ENCODE data around the gene INHBC.
"Not testable (repeated sequence)": the region's sequence is repeated elsewhere in the genome, so short reads cannot be mapped to it uniquely, and the experiment has no call there.

INHBC gene

GRCh38 chr12:57430112-57430930 is 4.3 kb upstream of the INHBC start:
- DNase-seq = no peak

DNA sequence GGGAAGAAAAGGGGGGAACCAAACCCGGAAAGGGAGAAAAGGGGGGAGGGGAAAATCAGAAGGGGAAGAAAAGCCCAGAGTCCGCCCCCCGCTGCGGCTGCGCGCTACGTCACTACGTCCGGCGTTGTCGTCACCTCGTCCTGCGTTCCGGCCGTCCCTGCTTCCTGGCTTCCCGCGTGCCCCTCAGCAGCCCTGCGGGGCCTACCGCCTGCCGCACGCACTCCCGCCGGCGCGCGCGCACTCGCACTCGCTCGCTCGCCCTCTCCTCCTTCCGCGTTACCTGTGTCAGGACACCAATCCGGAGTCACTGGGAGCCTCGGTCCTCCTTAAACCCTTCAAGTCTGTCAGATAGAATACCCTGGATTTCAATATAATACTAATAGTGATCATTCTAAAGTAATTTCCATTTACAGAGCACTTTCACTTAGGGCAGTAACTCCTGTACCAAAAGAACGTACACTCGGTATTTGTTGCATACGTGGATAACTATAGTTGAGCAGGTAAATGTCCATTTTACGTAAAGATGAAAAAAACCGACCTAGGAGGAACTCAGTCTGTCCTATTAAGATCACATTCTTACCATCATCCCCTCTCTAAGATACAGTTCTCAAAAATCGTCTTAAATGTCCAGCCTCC is 3.5 kb upstream of the INHBC start, which contains the start of gene R3HDM2:
Gene R3HDM2 (minus strand): TSS at position 113 of the 636 bp plus-strand sequence. CDS start 120,615 bp downstream, outside the sequence.
- peak; percentile 96 for DNase-seq

GRCh38 chr12:57431654-57432188 is 2.9 kb upstream of the INHBC start:
- DNase-seq = no peak

DNA sequence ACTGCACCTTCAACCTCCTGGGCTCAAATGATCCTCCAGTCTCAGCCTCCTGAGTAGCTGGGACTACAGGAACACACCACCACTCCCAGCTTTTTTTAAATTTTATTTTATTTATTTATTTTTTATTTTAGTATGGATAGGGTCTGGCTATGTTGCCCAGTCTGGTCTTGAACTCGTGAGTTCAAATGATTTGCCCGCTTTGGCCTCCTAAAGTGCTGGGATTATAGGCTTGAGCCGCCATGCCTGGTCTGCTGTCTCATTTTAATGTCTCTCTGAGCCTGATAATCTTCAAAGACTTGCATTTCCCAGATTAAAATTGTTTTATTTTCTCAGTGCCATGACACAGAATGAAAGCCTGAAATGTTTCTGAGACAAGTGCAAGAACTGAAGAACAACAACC is 1.2 kb upstream of the INHBC start:
- no peak for DNase-seq

DNA sequence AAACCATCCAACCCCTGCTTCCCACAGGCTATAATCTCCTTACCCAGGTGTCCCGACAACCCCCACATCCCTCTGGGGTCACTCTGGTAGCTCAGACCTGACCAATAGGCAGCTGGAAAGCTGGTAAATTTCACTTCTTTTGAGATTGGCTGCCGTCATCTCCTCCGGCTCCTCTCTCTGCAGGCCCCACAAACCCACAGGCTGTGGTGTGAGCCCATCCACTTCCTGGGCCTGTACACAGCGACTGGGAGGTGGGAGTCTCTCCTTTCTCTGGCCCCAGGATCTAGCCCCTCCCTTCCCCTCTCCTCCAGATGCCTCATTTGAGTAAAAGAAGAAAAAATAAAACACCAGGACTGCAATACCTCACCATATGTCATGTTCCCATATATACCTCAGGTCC is 709 bp downstream of the INHBC start:
- no peak for DNase-seq

GRCh38 chr12:57438400-57438799 is 3.8 kb downstream of the INHBC start:
- DNase-seq = no peak

DNA sequence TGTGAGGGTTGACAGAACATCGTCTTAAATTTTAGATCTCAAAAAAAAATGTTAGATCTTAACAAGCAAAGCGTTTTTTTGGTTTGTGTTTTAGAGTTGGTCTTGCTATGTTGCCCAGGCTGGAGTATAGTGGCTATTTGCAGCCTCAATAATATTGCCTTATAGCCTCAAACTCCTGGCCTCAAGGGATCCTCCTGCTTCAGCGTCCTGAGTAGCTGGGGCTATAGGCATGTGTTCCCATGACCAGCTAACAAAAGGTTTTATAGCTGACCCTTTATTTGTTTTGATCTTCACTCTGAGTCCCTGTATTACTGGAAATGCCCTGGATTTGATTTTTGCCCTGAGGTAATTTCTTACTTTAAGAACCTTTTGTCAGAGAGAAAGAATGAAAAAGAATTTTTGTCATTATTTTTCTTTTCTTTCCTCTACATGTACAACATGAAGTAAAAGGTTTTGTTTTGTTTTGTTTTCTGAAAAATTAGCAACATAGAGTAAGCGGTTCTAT is 5.2 kb downstream of the INHBC start:
- DNase-seq = no peak

GRCh38 chr12:57441393-57441792 is 6.8 kb downstream of the INHBC start:
- not testable (repeated sequence) for DNase-seq

DNA sequence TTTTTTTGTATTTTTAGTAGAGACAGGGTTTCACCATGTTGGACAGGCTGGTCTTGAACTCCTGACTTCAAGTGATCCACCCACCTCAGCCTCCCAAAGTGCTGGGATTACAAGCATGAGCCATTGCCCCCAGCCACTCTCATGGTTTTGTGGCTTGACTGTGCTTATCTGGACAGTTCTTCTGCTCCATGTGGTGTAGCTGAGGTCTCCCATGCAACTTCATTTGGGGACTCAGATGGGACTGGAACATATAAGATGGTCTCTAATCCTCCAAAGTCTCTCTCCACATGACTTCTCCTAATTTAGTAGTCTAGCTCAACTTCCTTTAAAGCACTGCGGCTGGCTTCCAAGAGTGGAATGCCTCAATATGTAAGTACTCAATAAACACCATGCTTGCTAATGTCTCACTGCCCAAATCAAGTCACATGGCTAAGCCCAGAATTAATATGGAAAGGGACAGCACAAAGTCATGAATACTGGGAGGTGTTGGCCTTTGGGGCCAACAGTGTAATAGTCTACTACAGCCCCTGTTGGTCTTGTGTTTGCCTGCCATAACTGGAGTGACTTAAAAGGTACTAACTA is 7.4 kb downstream of the INHBC start:
- no peak for DNase-seq

GRCh38 chr12:57444337-57444736 is 9.8 kb downstream of the INHBC start:
- DNase-seq = not testable (repeated sequence)

DNA sequence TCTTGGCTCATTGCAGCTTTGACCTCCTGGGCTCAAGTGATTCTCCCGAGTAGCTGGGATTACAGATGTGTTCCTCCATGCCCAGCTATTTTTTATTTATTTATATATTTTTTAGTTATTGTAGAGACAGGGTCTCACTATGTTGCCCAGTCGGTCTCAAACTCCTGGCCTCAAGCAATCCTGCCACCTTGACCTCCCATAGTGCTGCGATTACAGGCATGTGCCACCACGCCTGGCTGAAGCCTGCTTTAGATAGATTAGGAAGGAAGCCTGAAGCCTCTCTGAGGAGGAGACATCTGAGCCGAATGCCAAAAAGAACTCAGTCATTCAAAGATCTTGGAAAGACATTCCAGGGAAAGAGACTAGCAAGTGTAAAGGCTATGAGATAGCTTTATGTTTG is 10.2 kb downstream of the INHBC start:
- DNase-seq = no peak

DNA sequence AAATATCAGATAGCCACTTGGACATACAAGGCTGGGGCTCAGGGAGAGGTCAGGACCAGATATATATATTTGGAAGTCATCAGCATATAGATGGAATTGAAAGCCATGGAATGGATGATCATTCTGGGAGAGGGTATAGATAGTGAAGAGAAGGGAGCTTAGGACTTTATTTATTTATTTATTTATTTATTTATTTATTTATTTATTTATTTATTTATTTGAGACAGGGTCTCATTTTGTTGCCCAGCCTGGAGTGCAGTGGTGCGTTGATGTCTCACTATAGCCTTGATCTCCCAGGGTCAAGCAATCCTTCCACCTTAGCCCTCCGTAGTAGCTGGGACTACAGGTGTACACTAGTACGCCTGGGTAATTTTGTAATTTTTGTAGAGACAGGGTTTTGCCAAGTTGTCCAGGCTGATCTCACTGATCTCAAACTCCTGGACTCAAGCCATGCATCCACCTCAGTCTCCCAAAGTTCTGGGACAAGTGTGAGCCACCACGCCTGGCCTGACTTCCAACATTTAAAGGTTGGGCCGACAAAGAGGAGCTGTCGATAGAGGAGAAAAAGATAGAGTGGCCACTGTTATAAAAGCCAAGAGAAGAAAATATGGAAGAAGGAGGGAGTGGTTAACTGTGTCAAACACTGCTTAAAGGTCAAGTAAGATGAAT is 11.8 kb downstream of the INHBC start:
- DNase-seq = no peak

GRCh38 chr12:57448669-57449068 is 14.1 kb downstream of the INHBC start:
- no peak for DNase-seq

- DNase-seq = no peak
Observed at GRCh38 chr12:57449375-57449774, 14.8 kb downstream of the INHBC start.

DNA sequence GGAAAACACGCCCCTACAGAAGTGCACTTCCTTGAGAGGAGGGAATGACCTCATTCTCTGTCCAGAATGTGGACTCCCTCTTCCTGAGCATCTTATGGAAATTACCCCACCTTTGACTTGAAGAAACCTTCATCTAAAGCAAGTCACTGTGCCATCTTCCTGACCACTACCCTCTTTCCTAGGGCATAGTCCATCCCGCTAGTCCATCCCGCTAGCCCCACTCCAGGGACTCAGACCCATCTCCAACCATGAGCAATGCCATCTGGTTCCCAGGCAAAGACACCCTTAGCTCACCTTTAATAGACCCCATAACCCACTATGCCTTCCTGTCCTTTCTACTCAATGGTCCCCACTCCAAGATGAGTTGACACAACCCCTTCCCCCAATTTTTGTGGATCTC is 15.5 kb downstream of the INHBC start:
- DNase-seq = no peak

GRCh38 chr12:57451233-57451778 is 16.7 kb downstream of the INHBC start:
- DNase-seq = no peak

DNA sequence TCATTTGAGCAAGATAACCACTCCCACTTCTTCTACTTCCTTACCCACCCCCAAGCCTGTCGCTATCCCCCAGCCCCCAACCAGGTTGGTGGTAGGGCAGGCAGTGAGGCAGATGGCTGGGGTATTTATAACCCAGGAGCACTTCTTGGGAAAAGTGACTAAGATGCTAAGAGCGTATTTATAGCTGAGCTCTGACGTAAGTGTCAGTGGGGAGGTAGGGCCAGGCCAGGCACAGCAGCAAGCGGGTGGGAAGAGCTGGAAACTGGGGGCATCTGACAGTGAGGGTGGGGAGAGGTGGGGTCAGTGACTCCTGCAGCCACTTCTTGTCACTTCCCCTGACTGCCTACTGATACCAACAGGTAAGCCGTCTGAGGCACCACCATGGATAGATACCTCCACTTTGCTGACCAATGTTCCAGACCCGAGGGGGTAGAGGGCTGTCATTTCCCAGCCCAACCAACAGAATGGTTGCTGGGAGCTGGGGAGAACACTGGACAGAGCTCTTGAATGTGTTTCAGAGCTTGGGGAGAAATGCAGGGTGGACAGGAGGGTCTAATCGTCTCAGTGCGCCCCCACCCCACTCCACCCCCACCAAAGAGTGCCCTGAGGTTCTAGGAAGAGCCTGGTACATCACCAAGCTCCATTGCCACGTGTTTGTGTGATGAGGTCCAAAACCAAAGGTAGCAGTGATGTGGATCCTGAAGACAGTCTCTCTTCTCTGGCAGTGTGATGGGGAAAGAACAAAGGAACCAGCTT is 17.8 kb downstream of the INHBC start:
- no peak for DNase-seq

DNA sequence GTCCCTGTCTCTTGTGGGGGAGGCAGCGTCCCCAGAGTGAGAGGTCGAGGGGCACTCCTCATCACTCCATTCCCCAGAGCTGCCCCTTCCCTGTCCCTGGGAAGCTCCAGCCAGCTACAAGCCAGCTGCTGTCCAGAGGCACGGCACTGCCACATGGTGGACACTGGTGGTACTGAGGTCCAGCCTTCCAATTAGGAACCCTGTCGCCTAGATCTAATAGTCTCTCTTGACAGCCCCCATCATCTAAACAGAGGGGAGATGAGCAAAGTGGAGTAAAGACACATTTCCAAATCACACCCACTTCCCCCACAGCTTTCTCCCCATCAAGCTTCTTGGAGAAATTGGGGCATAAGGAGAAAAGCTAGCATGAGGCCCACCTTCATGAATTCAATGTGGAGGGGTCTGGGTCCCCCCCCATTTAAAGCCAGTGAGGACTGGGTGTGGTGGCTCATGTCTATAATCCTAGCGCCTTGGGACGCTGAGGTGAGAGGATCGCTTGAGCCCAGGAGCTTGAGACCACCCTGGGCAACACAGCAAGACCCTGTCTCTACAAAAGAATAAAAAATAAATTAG is 18.4 kb downstream of the INHBC start:
- DNase-seq = peak; percentile 58

DNA sequence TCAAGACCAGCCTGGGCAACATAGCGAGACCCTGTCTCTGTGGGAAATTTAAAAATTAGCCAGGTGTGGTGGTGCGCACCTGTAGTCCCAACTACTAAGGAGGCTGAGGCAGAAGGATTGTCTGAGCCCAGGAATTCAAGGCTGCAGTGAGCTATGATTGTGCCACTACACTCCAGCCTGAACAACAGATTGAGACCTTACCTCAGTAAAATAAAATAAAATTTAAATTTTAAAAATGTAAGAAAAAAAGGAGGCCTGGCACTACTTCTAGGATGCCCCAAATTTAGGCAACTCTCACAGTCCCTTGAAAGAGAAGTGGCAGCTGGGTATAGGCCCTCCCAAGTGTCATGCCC is 19.6 kb downstream of the INHBC start:
- DNase-seq = no peak

GRCh38 chr12:57454566-57455373 is 20.2 kb downstream of the INHBC start, which contains the start of gene INHBE:
Gene INHBE (plus strand): TSS chr12:57455307. CDS start chr12:57455537, 230 bp downstream.
- no peak for DNase-seq

Measured in activated naive CD4-positive, alpha-beta T cell treated with anti-CD3 and anti-CD28 coated beads, Interleukin-2, amount 50 U/mL, for 16 hours (primary cell).